Naive thymus-derived CD4-positive, alpha-beta T cell (primary cell): ENCODE measurements around the gene COX6B2. TPM values are rescaled to one million over a fixed set of nuclear protein-coding genes. Genes with fewer than 3 reads are reported as not detected.
A peak's percentile ranks its signal among the peaks of the same experiment; 100 is the strongest.

Experiments
- ATAC-seq: fragments of 150-1000 bp; cut with Tn5 transposase; 2 replicates; pipeline ENCODE4 v1.10.0; 2021; ENCODE audit warnings: mild to moderate bottlenecking, moderate library complexity
- CTCF ChIA-PET: fragments of 350-600 bp; sonication (Branson Sonifier 250); formaldehyde crosslinking; loops from one replicate; lab custom pipeline; 2021; ENCODE audit warnings: antibody characterized with exemption; lab: Charles Lee
- POLR2A ChIA-PET: fragments of 350-600 bp; sonication (Branson Sonifier 250); formaldehyde crosslinking; loops from one replicate; lab custom pipeline; 2021; ENCODE audit warnings: antibody characterized with exemption, inconsistent platforms; lab: Charles Lee
- DNase-seq, 9 donors: peaks; one replicate each; pipeline versions ENCODE4 v3.0.0 to v3.0.0-alpha.2; 2020 to 2022; ENCODE audit warnings: mixed read lengths in 1 of 9
- H3K27ac ChIP-seq: one replicate; pipeline ENCODE4 v1.7.0; 2013; ENCODE audit warnings: mild to moderate bottlenecking, low read depth, low read length, moderate library complexity
- H3K27me3 ChIP-seq, 2 donors: one replicate each; pipeline ENCODE4 v1.7.0; 2013; ENCODE audit warnings: low read length in 2 of 2, mild to moderate bottlenecking in 2 of 2, moderate library complexity in 2 of 2; ENCODE audit not compliant: control insufficient read depth in 2 of 2, insufficient read depth in 2 of 2
- H3K36me3 ChIP-seq, 3 experiments: 1 replicate in 2 of 3; 2 replicates in 1 of 3; pipeline ENCODE4 v1.7.0; 2013; ENCODE audit warnings: low read length in 3 of 3, mild to moderate bottlenecking in 3 of 3, moderate library complexity in 1 of 3; ENCODE audit not compliant: insufficient read depth in 3 of 3, control insufficient read depth in 2 of 3
- H3K4me1 ChIP-seq, 2 donors: one replicate each; pipeline ENCODE4 v1.7.0; 2013; ENCODE audit warnings: low read length in 2 of 2, mild to moderate bottlenecking in 2 of 2, moderate library complexity in 1 of 2; ENCODE audit not compliant: control insufficient read depth in 2 of 2, insufficient read depth in 2 of 2
- H3K4me3 ChIP-seq: 2 replicates; pipeline ENCODE4 v1.7.0; 2013; ENCODE audit warnings: mild to moderate bottlenecking, low read length
- H3K9me3 ChIP-seq, 3 experiments: 1 replicate in 2 of 3; 2 replicates in 1 of 3; pipeline ENCODE4 v1.7.0; 2013; ENCODE audit warnings: low read length in 3 of 3; ENCODE audit not compliant: control insufficient read depth in 2 of 3
- H3K27ac Mint-ChIP-seq, 9 donors: one replicate each; pipeline ENCODE4 v1.8.0; 2020 to 2022; ENCODE audit warnings: mixed read lengths in 9 of 9, mild to moderate bottlenecking in 8 of 9, moderate library complexity in 5 of 9, inconsistent platforms in 2 of 9
- H3K27me3 Mint-ChIP-seq, 5 donors: one replicate each; pipeline ENCODE4 v1.8.0; 2021 to 2022; ENCODE audit warnings: mixed read lengths in 5 of 5, mild to moderate bottlenecking in 1 of 5
- H3K36me3 Mint-ChIP-seq, 5 donors: one replicate each; pipeline ENCODE4 v1.8.0; 2020 to 2022; ENCODE audit warnings: mixed read lengths in 5 of 5, mild to moderate bottlenecking in 3 of 5, inconsistent platforms in 1 of 5
- H3K4me1 Mint-ChIP-seq, 7 donors: one replicate each; pipeline ENCODE4 v1.8.0; 2020 to 2022; ENCODE audit warnings: mixed read lengths in 7 of 7, mild to moderate bottlenecking in 3 of 7, inconsistent platforms in 1 of 7
- H3K4me3 Mint-ChIP-seq, 10 donors: one replicate each; pipeline ENCODE4 v1.8.0; 2020 to 2022; ENCODE audit warnings: mild to moderate bottlenecking in 10 of 10, mixed read lengths in 10 of 10, moderate library complexity in 6 of 10, inconsistent platforms in 2 of 10
- H3K9me3 Mint-ChIP-seq, 11 donors: one replicate each; pipeline ENCODE4 v1.8.0; 2020 to 2022; ENCODE audit warnings: mixed read lengths in 11 of 11, mild to moderate bottlenecking in 4 of 11, inconsistent platforms in 1 of 11, moderate library complexity in 1 of 11
- intact Hi-C, 2 donors: fragments of 100-400 bp; cut with micrococcal nuclease; formaldehyde crosslinking; loops; one replicate each; pipeline ENCODE4 v1.15.1; 2023
- polyA plus RNA-seq, 2 donors: library from polyadenylated mRNA; unstranded; fragments of 300-500 nt; fragmentation: Illumina TruSeq; gene quantifications; one replicate each; pipeline ENCODE4 v1.2.3, GENCODE V29; 2021
- total RNA-seq, 6 experiments: library from RNA in 5 of 6; stranded (reverse) in 5 of 6; gene quantifications; 1 replicate in 5 of 6; 2 replicates in 1 of 6; pipeline ENCODE4 v1.2.3 and lab custom pipeline; 2021 to 2026

COX6B2 gene
- total and polyA plus RNA-seq, 7 experiments from 2014 or later = 0.37 to 0.49 TPM; not detected in 5

DNA sequence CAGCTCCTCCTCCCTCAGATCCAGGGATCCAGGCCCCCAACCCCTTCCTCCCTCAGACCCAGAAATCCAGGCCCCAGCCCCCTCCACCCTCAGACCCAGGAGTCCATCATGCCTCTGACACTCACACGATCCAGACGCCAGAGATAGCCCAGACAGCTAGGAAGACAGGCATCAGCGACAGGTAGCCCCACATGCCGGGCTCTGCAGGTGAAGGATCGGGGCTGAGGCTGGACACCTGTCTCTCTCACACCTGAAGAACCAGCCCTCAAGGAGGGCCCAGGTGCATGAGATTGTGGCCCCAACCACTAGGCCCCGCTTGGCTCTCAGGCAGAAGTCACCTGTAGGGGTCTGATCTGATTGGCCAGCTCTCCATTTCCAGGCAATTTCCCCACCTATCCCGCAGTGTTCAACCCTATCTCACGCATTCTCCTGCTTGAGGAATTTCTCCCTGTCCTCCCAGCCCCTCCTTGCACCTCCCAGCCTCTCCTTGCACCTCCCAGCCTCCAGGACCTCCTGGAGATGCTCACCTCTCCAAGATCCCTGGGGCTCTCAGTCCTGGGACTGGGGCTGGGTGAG is 33.6 kb downstream of the COX6B2 start:
- Mint-ChIP-seq H3K9me3 (no peaks in the 10 kb centered on the region), H3K27ac (no peak overlapping the region), H3K4me1 (peaks cover 0 to 12% (median 0%) of the 10 kb centered on the region in 7 donors), H3K4me3 (no peak overlapping the region), H3K27me3 (peaks cover 0 to 13% (median 0%) of the 10 kb centered on the region in 5 donors), H3K36me3 (no peaks in the 10 kb centered on the region)
- H3K9me3 ChIP-seq = no peaks in the 10 kb centered on the region
- no peak overlapping the region for H3K27ac ChIP-seq
- no peaks in the 10 kb centered on the region for H3K27me3 ChIP-seq
- no peak overlapping the region for H3K4me3 ChIP-seq
- DNase-seq (no peak), ATAC-seq (no peak)
- intact Hi-C loops = no loop called here
- no peaks in the 10 kb centered on the region for H3K36me3 ChIP-seq
- CTCF ChIA-PET = no interaction called here
- POLR2A ChIA-PET = interaction anchor here (0.6 to 0.8 kb wide), 3 partner anchors 16 to 275 kb away, joined by 3 to 4 read pairs (median 4); no protein-coding TSS in a partner anchor
- H3K4me1 ChIP-seq = no peaks in the 10 kb centered on the region

GRCh38 chr19:55319785-55320184 is 34.7 kb downstream of the COX6B2 start:
- no peaks in the 10 kb centered on the region for H3K27me3 ChIP-seq
- Mint-ChIP-seq H3K27me3 (peaks cover 0 to 13% (median 0%) of the 10 kb centered on the region in 5 donors), H3K9me3 (no peaks in the 10 kb centered on the region), H3K36me3 (no peaks in the 10 kb centered on the region), H3K4me3 (no peak overlapping the region), H3K27ac (no peak overlapping the region), H3K4me1 (peaks cover 0 to 8% (median 0%) of the 10 kb centered on the region in 7 donors)
- intact Hi-C loops = no loop called here
- ChIA-PET POLR2A (no interaction called here), CTCF (interaction anchor here (0.5 kb wide), 1 partner anchor 1516 kb away, joined by 3 read pairs; no protein-coding TSS in a partner anchor)
- no peak for ATAC-seq
- H3K27ac ChIP-seq = no peak overlapping the region
- H3K9me3 ChIP-seq = no peaks in the 10 kb centered on the region
- H3K4me3 ChIP-seq = no peak overlapping the region
- H3K36me3 ChIP-seq = no peaks in the 10 kb centered on the region
- no peaks in the 10 kb centered on the region for H3K4me1 ChIP-seq
- DNase-seq = no peak

DNA sequence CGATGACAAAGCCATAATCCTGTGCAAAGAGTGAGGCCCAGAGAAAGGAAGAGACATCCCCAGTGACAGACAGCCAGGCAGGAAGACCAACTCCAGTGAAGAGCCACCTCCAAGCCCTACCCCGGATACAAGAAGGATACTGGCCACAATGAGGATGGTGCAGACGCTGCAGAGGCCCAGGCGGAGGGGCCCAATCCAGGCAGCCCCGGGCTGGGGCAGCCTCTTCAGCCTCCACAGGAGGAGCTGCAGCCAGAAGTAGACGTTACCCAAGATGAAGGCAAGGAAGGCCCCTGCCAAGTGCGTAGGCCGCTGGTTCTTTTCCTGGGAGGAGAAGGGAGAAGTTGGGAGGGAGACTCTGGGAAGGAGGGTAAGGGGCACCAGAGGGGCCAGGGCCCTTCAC is 37.9 kb downstream of the COX6B2 start:
- ATAC-seq = no peak
- H3K27ac ChIP-seq = no peak overlapping the region
- no peaks in the 10 kb centered on the region for H3K4me1 ChIP-seq
- no peaks in the 10 kb centered on the region for H3K9me3 ChIP-seq
- Mint-ChIP-seq H3K9me3 (no peaks in the 10 kb centered on the region), H3K27me3 (peaks cover 0 to under 1% (median 0%) of the 10 kb centered on the region in 5 donors), H3K27ac (no peak overlapping the region), H3K36me3 (no peaks in the 10 kb centered on the region), H3K4me1 (peaks cover 0 to 3% (median 0%) of the 10 kb centered on the region in 7 donors), H3K4me3 (no peak overlapping the region)
- DNase-seq = no peak
- intact Hi-C loops = no loop called here
- no peak overlapping the region for H3K4me3 ChIP-seq
- POLR2A ChIA-PET = no interaction called here
- H3K36me3 ChIP-seq = no peaks in the 10 kb centered on the region
- CTCF ChIA-PET = no interaction called here
- no peaks in the 10 kb centered on the region for H3K27me3 ChIP-seq

DNA sequence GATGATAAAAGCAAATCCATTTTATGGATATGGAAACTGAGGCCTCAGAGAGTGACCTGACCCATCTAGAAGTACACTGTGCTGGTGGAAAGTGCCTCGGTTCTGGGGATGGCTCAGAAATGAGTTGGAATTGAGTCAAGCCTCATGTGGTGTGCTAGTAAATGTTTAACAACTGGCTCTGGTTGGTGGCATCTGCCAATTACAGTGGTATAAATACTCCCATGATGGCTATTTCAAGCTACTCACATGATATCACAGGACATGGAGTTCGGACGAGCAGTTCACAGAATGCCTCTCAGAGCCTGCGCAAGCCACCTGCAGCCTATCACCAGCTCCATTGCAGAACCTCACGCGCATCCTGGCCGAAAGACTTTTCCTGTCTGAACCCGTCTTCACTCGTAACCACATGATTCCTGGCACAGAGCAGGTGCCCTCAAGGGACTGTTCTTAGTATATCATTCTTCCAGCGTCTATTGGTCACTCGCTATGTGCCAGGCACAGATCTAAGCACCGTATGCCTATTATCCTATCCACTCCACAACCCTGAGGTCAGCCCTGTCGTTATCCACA is 38.5 kb downstream of the COX6B2 start:
- H3K9me3 ChIP-seq = no peaks in the 10 kb centered on the region
- peaks cover 0 to 2% (median 0%) of the 10 kb centered on the region in 7 donors for H3K4me1 Mint-ChIP-seq
- DNase-seq = no peak
- no peaks in the 10 kb centered on the region for H3K9me3 Mint-ChIP-seq
- H3K4me3 Mint-ChIP-seq = no peak overlapping the region
- no peak overlapping the region for H3K4me3 ChIP-seq
- no peak for ATAC-seq
- H3K27ac Mint-ChIP-seq = no peak overlapping the region
- H3K36me3 Mint-ChIP-seq = no peaks in the 10 kb centered on the region
- no peak overlapping the region for H3K27ac ChIP-seq
- no peaks in the 10 kb centered on the region for H3K36me3 ChIP-seq
- ChIA-PET POLR2A (no interaction called here), CTCF (no interaction called here)
- H3K27me3 Mint-ChIP-seq = no peaks in the 10 kb centered on the region
- intact Hi-C loops = no loop called here
- H3K4me1 ChIP-seq = no peaks in the 10 kb centered on the region
- no peaks in the 10 kb centered on the region for H3K27me3 ChIP-seq

DNA sequence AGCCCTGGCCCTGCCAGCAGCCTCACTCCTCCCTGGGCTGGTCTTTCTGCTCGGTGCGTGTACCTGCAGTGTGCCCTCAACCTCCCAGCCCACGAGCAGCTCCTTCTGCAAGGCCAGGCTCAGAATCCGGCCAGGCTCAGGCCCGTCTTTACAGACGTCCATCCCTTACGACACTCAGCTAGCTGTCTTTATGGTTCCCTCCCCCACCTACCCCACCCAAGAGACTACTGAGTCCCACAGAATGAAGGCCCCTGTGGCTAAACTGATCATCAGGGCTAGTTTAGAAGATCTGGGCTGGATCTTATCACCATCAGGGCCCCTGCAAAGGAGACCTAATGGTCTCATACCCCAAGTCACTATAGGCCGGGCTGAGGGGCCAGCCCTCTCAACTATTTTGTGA is 40.1 kb downstream of the COX6B2 start:
- POLR2A ChIA-PET = no interaction called here
- H3K27ac Mint-ChIP-seq = no peak overlapping the region
- no peak for ATAC-seq

DNA sequence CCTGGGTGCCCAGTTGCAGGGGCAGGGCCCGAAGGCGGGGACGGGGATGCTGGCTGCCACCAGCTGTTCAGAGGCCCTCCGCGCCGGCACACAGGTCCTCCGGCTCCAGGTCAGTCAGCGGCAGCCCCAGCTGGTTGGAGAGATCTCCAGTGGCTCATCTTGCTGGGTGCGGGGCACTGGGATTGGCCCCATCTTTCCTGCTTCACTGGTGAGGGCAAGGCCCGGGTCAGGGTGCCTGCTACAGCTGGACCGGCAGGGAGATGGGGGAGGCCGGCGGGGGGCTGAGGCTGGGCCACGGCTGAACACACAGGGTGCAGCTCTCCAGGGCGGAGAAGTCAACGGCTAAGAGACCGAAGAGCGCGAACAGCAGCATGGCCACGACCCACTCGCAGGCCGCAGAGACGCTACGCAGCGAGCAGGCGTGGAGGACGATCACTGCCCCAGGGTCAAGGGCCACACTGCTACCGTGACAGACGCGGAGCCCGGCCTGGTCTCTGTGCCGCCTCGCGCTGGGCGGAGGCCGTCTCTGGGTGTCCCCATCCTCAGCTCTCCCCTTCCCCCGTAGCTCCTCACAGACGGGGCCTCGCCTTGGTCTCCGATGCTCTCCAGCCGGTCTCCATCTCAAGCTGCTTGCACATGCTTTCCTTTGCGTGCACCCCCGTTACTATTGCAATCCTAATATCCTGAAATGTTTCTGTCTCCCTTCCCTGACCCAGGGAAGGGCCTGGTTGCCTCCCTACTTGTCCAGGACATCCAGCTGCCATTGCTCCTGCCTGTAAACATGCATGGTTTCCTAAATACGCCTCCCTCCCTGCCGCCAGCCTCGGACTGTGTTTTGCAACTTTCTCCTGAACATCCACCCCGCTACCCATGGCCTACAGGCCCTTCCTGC is 41.7 kb downstream of the COX6B2 start:
- CTCF ChIA-PET = interaction anchor here (1.3 kb wide), 1 partner anchor 11 kb away, joined by 8 read pairs; no protein-coding TSS in a partner anchor
- H3K9me3 ChIP-seq = no peaks in the 10 kb centered on the region

More for the DNA sequence above, 40.1 kb downstream of the COX6B2 start:
- Mint-ChIP-seq H3K36me3 (no peaks in the 10 kb centered on the region), H3K27me3 (no peaks in the 10 kb centered on the region), H3K4me3 (no peak overlapping the region), H3K9me3 (no peaks in the 10 kb centered on the region), H3K4me1 (peaks cover 0 to 2% (median 0%) of the 10 kb centered on the region in 7 donors)
- H3K4me3 ChIP-seq = no peak overlapping the region
- intact Hi-C loops = no loop called here
- H3K27ac ChIP-seq = no peak overlapping the region
- no peak for DNase-seq
- no peaks in the 10 kb centered on the region for H3K36me3 ChIP-seq
- H3K27me3 ChIP-seq = no peaks in the 10 kb centered on the region
- CTCF ChIA-PET = no interaction called here
- no peaks in the 10 kb centered on the region for H3K4me1 ChIP-seq
- no peaks in the 10 kb centered on the region for H3K9me3 ChIP-seq

More for the DNA sequence above, 41.7 kb downstream of the COX6B2 start:
- Histone ChIP-seq H3K27ac (no peak overlapping the region), H3K4me1 (no peaks in the 10 kb centered on the region), H3K4me3 (no peak overlapping the region), H3K27me3 (no peaks in the 10 kb centered on the region), H3K36me3 (no peaks in the 10 kb centered on the region)
- Mint-ChIP-seq H3K9me3 (no peaks in the 10 kb centered on the region), H3K4me3 (no peak overlapping the region), H3K4me1 (peaks cover 0 to 2% (median 0%) of the 10 kb centered on the region in 7 donors), H3K36me3 (no peaks in the 10 kb centered on the region), H3K27ac (peak overlapping the region in 1 of 9 donors; percentile 63), H3K27me3 (no peaks in the 10 kb centered on the region)
- ATAC-seq = no peak
- POLR2A ChIA-PET = no interaction called here
- intact Hi-C loops = no loop called here
- no peak for DNase-seq
